Activated T-helper 2 cell treated with anti-CD3 and anti-CD28 coated beads, Interferon-gamma antibody, Interleukin-2, Interleukin-4, amounts not matched to agents 10 μg/mL and 5 μg/mL and 100 μg/mL, durations not matched to agents 14 hours and 24 hours and 36 hours (primary cell): ENCODE results near the gene ERC2. TPM values are rescaled to one million over a fixed set of nuclear protein-coding genes. Genes with fewer than 3 reads are reported as not detected.

ENCODE experiments used
- DNase-seq: peaks from one replicate; pipeline ENCODE4 v3.0.0; 2021; ENCODE audit warnings: low spot score
- H3K27ac Mint-ChIP-seq: one replicate; pipeline ENCODE4 v1.8.0; 2021; ENCODE audit warnings: mixed read lengths
- H3K27me3 Mint-ChIP-seq: one replicate; pipeline ENCODE4 v1.8.0; 2021; ENCODE audit warnings: low read depth, mixed read lengths
- H3K36me3 Mint-ChIP-seq: one replicate; pipeline ENCODE4 v1.8.0; 2021; ENCODE audit warnings: low read depth, mixed read lengths
- H3K4me1 Mint-ChIP-seq: one replicate; pipeline ENCODE4 v1.8.0; 2021; ENCODE audit warnings: low read depth, mixed read lengths
- H3K4me3 Mint-ChIP-seq: one replicate; pipeline ENCODE4 v1.8.0; 2021; ENCODE audit warnings: low read depth, mild to moderate bottlenecking, moderate library complexity, mixed read lengths
- H3K9me3 Mint-ChIP-seq: one replicate; pipeline ENCODE4 v1.8.0; 2021; ENCODE audit warnings: mixed read lengths
- intact Hi-C: fragments of 100-400 bp; cut with micrococcal nuclease; formaldehyde crosslinking; loops from one replicate; pipeline ENCODE4 v1.15.1; 2023
- total RNA-seq: library from RNA; stranded (reverse); gene quantifications from 2 replicates; pipeline ENCODE4 v1.2.3, GENCODE V29; 2022

Gene ERC2
- total RNA-seq, 1 donor from 2014 or later, result 0.09 TPM

DNA sequence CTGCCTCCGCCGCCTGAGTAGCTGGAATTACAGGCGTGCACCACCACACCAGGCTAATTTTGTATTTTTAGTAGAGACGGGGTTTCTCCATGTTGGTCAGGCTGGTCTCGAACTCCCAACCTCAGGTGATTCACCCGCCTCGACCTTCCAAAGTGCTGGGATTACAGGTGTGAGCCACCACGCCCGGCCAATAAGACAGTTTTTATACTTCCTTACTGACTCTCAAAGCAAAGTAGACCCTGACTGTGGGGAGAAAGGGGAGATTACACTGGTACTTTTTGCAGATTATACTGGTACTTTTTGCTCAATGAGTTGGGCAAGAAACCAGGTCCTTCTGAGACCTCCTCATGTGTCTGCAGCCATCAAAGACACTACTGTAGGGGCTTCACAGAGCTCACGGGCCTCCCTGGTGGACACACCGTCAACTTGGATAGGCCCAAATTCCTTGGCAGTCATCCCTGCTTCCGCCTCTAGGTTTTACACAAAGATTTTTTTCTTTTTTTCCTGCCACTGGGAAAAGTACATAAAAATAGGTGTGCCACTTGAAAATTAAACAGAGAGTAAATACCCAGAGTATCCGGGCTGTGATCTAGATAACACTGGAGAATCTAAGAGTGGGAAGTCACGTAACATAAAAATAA is 837.9 kb downstream of the ERC2 start:
- no peak overlapping the region for H3K4me3 Mint-ChIP-seq
- no peak for DNase-seq
- intact Hi-C loops, result no loop called here
- no peaks in the 10 kb centered on the region for H3K36me3 Mint-ChIP-seq
- H3K4me1 Mint-ChIP-seq, result no peaks in the 10 kb centered on the region
- no peaks in the 10 kb centered on the region for H3K9me3 Mint-ChIP-seq
- no peak overlapping the region for H3K27ac Mint-ChIP-seq
- H3K27me3 Mint-ChIP-seq, result no peaks in the 10 kb centered on the region

DNA sequence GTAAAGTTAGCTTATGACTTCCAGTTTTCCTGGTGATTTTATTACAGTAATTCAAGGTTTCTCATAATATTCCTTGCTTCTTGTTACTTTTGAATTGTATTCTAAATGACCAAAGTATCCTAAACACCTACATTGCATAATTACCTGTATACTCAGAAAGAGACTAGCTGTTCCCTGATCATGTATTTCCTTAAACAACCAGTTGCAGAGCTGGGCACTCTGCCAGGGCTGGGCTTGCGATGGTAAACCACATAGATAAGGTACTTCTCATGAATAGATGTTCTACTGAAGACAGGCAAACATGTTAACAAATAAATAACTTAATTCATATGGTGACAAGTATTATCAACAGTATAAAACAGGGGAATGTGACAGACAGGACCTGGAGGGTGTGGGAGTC is 838.8 kb downstream of the ERC2 start:
- no peak for DNase-seq
- Mint-ChIP-seq H3K9me3 (peaks cover under 1% of the 10 kb centered on the region), H3K4me3 (no peak overlapping the region), H3K27me3 (no peaks in the 10 kb centered on the region), H3K4me1 (no peaks in the 10 kb centered on the region), H3K36me3 (no peaks in the 10 kb centered on the region), H3K27ac (no peak overlapping the region)
- intact Hi-C loops, result no loop called here

DNA sequence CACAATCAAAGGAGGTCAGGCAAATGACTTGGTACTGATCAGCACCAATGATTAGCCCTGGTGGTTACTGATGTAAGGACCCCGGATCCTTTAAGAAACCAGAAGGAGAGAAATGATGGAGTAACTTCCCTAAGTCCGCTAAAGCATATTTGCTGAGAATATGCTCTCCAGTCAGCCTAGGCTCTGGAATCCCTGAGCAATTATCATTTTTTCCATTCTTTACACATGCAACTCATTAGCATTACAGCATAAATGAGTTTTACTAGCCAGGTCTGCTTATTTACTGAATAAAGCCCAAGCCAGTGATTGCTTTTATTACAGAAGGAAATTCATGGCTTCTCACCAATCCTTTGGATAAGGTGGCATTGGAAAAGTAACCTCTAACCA is 842.0 kb downstream of the ERC2 start:
- DNase-seq, result no peak
- Mint-ChIP-seq H3K4me1 (no peaks in the 10 kb centered on the region), H3K36me3 (no peaks in the 10 kb centered on the region), H3K4me3 (no peak overlapping the region), H3K27ac (no peak overlapping the region), H3K27me3 (no peaks in the 10 kb centered on the region), H3K9me3 (peaks cover 8% of the 10 kb centered on the region)
- intact Hi-C loops, result no loop called here

DNA sequence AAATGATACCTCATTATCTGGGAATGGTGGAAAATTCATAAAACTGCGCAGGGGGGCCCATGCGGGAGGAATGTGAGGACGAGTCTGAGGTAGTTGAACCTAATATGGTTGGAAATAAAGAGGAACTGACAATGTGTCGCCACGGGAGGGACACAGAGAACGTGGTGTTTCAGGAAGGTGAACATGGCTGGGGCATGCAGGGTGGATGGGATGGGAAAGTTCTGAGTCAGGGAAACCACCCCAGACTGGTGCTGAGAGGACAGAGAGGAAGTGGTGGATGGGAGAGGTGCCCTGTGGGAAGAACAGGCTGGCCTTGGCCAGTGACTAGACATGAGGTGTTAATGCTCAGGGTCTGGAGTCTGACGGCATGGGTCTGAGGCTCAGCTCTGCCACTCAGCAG is 844.0 kb downstream of the ERC2 start:
- H3K4me1 Mint-ChIP-seq, result peaks cover 3% of the 10 kb centered on the region

DNA sequence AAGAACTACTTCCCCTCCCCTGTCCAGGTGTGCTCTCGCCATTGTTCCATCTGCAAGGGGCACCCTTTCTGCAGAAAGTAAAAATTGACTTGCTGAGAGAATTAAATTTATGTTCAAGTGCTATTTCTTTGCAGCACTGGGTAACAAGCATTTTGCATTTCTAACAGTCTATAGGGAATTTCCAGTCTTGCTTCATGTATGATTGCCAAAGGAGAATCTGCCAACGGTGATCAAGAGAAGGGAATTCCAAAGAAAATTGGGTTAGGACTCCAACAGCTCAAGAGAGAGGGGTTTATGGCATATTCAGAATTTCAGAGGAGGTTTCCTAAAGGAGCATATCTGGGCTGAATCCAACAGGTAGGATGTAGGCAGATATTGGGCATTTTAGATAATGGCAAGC is 844.5 kb downstream of the ERC2 start:
- no peaks in the 10 kb centered on the region for H3K36me3 Mint-ChIP-seq
- intact Hi-C loops, result no loop called here
- H3K9me3 Mint-ChIP-seq, result peaks cover 8% of the 10 kb centered on the region
- DNase-seq, result no peak
- no peaks in the 10 kb centered on the region for H3K27me3 Mint-ChIP-seq
- H3K27ac Mint-ChIP-seq, result no peak overlapping the region
- H3K4me1 Mint-ChIP-seq, result peaks cover 3% of the 10 kb centered on the region
- H3K4me3 Mint-ChIP-seq, result no peak overlapping the region

More for the DNA sequence above, 844.0 kb downstream of the ERC2 start:
- Mint-ChIP-seq H3K9me3 (peaks cover 8% of the 10 kb centered on the region), H3K27ac (no peak overlapping the region), H3K4me3 (no peak overlapping the region), H3K36me3 (no peaks in the 10 kb centered on the region), H3K27me3 (no peaks in the 10 kb centered on the region)
- intact Hi-C loops, result no loop called here
- no peak for DNase-seq

DNA sequence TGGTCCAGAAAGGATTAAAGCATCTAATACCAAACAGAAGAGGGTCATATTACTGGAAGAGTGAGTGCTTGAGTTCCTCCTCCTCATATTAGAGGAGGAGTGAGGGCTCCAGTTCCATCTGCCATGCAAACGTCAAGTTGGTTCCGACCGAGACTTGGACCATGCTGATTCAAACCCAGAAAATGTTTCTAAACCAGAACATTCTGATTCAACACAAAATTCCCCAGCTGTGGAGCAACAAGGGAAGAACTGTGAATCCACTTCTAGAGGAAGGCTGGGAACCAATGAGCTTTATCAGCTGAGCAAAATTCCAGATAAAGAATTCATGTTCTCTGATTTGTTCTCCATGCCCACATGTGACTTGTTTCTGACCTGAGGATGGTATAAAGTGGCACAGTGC is 845.5 kb downstream of the ERC2 start:
- no peak for DNase-seq
- peaks cover 8% of the 10 kb centered on the region for H3K9me3 Mint-ChIP-seq
- H3K4me1 Mint-ChIP-seq, result peaks cover 3% of the 10 kb centered on the region
- intact Hi-C loops, result no loop called here
- no peaks in the 10 kb centered on the region for H3K36me3 Mint-ChIP-seq
- H3K27ac Mint-ChIP-seq, result no peak overlapping the region
- H3K27me3 Mint-ChIP-seq, result no peaks in the 10 kb centered on the region
- H3K4me3 Mint-ChIP-seq, result no peak overlapping the region

DNA sequence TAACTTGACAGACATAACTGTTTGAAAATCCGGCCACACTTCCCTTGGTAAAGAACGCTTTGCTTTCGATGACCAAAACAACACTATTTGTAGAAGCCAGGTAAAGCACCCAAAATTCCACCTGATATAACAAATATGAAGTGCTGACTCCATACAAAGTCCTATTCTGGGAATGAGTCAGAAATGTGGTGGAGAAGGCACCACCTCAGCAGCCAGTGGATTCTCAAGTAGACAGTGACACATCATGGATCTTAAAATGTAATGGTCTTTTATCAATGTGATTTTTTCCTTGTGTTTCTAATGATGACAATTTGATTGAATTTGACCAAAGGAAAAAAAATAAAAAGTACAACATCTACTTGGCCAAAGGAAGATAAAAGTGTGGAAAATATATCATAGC is 846.2 kb downstream of the ERC2 start:
- Mint-ChIP-seq H3K9me3 (peaks cover 8% of the 10 kb centered on the region), H3K4me1 (peaks cover 3% of the 10 kb centered on the region), H3K27ac (no peak overlapping the region), H3K4me3 (no peak overlapping the region), H3K27me3 (no peaks in the 10 kb centered on the region), H3K36me3 (no peaks in the 10 kb centered on the region)
- intact Hi-C loops, result no loop called here
- DNase-seq, result no peak

DNA sequence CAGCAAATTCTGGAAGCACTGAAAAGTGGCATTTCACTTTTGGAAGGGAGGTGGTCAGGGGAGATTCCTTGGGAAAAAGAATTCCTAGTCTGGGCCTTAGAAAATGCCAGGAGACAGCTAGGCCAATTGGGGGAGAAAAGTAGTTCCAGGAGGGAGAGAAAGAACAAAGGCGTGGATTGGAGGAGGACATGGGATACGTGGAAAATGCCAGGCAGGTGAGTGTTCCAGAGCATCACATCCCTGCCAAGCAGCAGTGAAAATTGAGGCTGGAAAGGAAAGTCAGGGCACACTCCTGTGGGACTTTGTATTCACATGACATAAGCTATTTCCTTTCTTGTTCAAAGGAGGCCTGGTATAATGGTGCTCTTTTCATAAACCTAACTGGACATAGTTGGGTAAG is 846.6 kb downstream of the ERC2 start:
- intact Hi-C loops, result no loop called here
- Mint-ChIP-seq H3K4me1 (peaks cover 3% of the 10 kb centered on the region), H3K27me3 (no peaks in the 10 kb centered on the region), H3K9me3 (peaks cover 8% of the 10 kb centered on the region), H3K36me3 (no peaks in the 10 kb centered on the region), H3K27ac (no peak overlapping the region), H3K4me3 (no peak overlapping the region)
- no peak for DNase-seq

DNA sequence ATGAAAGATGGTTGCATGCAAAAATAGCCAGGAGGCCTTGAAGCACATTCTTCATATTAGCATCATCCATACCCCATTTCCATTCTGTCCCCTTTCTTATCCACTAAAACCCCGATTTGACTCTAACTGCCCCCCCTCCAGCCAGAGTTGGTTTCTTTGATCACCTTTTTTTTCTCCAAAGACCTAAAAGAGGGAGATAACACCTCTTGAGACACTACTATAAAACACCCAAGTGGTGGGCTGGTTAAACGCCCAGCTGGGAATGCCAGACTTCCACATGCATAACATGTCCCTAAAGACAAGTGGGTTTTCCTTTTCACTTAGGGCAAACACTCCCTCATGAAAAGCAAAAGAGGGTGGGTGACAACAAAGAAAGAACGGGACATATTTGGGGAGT is 847.2 kb downstream of the ERC2 start:
- H3K36me3 Mint-ChIP-seq, result no peaks in the 10 kb centered on the region
- peaks cover 8% of the 10 kb centered on the region for H3K9me3 Mint-ChIP-seq
- H3K27ac Mint-ChIP-seq, result no peak overlapping the region
- no peak overlapping the region for H3K4me3 Mint-ChIP-seq
- H3K27me3 Mint-ChIP-seq, result no peaks in the 10 kb centered on the region
- peaks cover 3% of the 10 kb centered on the region for H3K4me1 Mint-ChIP-seq
- intact Hi-C loops, result no loop called here
- no peak for DNase-seq

DNA sequence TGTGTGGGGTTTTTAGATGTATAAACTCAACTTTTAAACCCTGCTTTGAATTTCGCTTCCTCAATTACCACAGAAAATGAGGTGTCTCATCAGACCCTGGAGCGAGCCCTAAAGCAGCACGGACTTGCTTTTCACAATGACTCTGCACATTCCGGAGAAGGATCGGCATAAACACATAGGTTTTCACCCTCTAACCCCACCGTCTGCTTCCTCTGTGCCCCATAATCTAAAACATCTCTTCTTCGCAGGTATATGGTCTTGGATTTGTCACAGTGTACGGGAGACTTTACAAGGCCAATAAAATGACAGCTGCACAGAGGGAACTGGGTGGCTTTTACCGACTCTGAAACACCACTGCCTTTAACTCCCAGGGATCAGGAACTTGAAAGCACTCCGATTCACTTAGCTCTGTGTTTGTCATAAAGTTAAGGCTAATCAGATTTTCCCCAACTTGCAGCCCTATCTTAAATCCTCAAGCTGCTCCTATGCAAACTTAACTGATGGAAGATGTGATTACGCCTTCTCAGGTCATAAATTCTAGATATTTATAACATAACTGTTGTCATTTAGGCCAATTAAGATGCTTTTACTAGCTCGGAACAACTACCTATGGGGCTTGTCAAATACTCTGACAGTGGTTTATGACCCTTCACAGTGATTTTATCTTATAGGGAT is 847.8 kb downstream of the ERC2 start:
- Mint-ChIP-seq H3K27ac (no peak overlapping the region), H3K4me3 (no peak overlapping the region), H3K27me3 (no peaks in the 10 kb centered on the region), H3K9me3 (peaks cover 8% of the 10 kb centered on the region), H3K36me3 (no peaks in the 10 kb centered on the region), H3K4me1 (peaks cover 3% of the 10 kb centered on the region)
- intact Hi-C loops, result no loop called here
- DNase-seq, result no peak

DNA sequence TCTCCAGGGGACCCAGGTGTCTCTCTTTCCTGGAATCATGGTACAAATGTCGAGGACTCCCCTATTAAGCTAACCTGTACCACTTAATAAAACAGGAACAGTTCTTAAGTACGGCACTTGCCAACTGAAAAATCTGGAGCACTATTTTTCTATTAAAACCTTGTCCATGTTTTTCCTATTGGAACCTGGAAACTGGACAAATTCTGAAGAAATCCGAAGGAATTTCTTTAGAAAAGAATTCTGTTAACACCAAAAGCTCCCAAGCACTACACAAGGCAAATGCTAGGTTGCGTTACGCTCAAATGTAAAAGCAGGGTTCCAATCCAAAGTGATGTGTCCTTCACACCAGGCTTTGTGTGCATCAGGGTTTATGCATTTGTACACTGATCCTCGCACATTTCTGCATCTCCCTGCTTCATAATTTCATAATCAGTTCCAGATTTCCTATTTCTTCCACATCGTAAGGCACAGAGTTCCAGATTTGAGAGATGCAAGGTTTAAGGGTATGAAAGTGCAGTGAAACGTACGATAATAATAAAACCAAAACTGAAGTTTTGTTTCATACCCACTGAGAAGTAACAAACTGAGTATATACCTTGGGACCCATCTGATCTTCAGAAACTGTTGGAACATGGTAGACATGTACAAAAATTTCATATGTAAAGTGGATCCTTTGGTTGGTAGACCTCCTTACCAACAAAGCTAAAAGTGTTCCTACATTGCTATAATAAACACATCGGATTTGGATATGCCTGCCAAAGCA is 849.0 kb downstream of the ERC2 start:
- no peaks in the 10 kb centered on the region for H3K27me3 Mint-ChIP-seq
- H3K4me3 Mint-ChIP-seq, result no peak overlapping the region
- H3K9me3 Mint-ChIP-seq, result peaks cover 5% of the 10 kb centered on the region
- no peak overlapping the region for H3K27ac Mint-ChIP-seq
- no peaks in the 10 kb centered on the region for H3K36me3 Mint-ChIP-seq
- peaks cover 3% of the 10 kb centered on the region for H3K4me1 Mint-ChIP-seq
- intact Hi-C loops, result no loop called here
- no peak for DNase-seq

DNA sequence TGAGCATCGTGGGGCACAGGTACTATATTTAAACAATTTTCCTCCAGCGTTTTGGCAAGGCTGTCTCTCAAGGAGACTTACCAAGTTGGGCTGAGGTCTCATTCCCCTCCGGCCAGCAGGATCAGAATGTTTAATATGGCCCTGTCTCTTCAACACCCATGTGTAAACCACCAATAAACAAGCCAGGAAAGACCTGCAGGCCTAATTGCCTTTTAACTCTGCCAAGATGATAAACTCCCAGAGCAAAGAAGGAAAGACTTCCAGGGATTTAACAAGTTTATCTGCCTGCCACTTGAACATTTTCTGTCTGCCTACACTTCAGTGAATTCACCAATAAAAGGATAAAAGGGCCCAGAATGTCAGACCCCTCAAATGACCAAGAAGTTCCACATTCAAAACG is 850.9 kb downstream of the ERC2 start:
- Mint-ChIP-seq H3K36me3 (no peaks in the 10 kb centered on the region), H3K27ac (no peak overlapping the region), H3K9me3 (no peaks in the 10 kb centered on the region), H3K27me3 (no peaks in the 10 kb centered on the region), H3K4me3 (no peak overlapping the region), H3K4me1 (peaks cover 3% of the 10 kb centered on the region)
- intact Hi-C loops, result no loop called here
- no peak for DNase-seq

DNA sequence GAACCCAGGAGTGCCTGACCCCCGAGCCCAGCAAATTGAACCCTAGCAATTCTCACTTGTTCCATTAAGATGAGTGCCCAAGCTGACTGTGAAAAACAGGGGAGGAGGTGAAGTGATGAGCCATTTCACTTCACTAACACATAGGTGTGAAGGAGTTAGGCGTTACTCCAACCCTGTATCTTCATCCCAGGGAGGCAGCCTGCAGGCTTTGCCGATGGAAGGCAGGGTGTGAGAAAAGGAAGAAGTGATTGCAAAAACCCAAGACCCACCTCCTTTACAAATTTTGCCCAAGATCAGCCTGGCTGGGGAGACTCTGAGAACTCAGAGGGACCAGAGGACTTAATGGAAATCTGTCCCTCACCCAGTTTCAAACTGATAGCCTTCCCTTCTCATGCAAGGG is 851.5 kb downstream of the ERC2 start:
- H3K4me3 Mint-ChIP-seq, result no peak overlapping the region
- H3K36me3 Mint-ChIP-seq, result no peaks in the 10 kb centered on the region
- H3K27ac Mint-ChIP-seq, result no peak overlapping the region
- H3K9me3 Mint-ChIP-seq, result no peaks in the 10 kb centered on the region
- peaks cover 3% of the 10 kb centered on the region for H3K4me1 Mint-ChIP-seq
- intact Hi-C loops, result no loop called here
- H3K27me3 Mint-ChIP-seq, result no peaks in the 10 kb centered on the region
- no peak for DNase-seq
